ENCODE measurements around the gene USP8.

The USP8 gene

DNA sequence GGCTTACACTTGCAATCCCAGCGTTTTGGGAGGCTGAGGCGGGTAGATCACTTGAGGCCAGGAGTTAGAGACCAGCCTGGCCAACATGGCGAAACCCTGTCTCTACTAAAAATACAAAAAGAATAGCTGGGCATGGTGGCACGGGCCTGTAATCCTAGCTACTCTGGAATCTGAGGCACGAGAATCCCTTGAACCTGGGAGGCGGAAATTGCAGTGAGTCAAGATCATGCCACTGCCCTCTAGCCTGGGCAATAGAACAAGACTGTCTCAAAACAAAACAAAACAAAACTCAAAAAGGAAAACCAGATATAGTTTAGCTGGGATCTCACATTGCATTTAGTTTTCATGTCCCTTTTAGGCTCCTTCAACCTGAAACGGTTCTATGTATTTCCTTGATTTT lies 125.1 kb downstream of the USP8 start:
- CTCF ChIA-PET, result interaction anchor here (0.6 kb wide), 1 partner anchor 156 kb away, joined by 8 read pairs; no protein-coding TSS in a partner anchor
- TF ChIP-seq, protein P1, sequence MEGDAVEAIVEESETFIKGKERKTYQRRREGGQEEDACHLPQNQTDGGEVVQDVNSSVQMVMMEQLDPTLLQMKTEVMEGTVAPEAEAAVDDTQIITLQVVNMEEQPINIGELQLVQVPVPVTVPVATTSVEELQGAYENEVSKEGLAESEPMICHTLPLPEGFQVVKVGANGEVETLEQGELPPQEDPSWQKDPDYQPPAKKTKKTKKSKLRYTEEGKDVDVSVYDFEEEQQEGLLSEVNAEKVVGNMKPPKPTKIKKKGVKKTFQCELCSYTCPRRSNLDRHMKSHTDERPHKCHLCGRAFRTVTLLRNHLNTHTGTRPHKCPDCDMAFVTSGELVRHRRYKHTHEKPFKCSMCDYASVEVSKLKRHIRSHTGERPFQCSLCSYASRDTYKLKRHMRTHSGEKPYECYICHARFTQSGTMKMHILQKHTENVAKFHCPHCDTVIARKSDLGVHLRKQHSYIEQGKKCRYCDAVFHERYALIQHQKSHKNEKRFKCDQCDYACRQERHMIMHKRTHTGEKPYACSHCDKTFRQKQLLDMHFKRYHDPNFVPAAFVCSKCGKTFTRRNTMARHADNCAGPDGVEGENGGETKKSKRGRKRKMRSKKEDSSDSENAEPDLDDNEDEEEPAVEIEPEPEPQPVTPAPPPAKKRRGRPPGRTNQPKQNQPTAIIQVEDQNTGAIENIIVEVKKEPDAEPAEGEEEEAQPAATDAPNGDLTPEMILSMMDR (conservative IDR thresholded peaks at IDR 0.05; ENCODE audit: low read depth), result no peak
- POLR2A ChIA-PET (ENCODE audit: low non-redundant PET), result no interaction called here
- no peak for DNase-seq (ENCODE audit: low spot score)
- no peak overlapping the region for H3K27ac ChIP-seq

DNA sequence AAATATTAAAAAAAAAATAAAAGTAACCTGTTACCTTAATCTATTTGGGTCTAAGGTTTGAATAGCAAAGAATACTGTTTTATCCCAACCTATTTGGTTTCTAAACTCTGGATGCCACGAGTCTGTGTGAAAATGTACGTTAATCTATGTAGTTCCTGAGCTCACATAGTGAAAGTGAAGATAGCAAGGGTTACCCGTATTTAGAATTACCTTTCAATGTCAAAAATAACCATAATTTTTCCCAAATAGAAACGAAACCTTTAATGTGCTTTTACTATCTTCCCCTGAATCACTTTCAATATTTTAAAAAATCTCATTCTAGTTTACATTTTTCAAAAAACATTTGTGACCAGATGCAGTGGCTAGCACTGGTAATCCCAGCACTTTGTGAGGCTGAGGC lies 128.0 kb downstream of the USP8 start:
- DNase-seq (ENCODE audit: low spot score), result no peak
- POLR2A ChIA-PET (ENCODE audit: low non-redundant PET), result no interaction called here
- CTCF ChIA-PET, result interaction anchor here (0.7 kb wide), 1 partner anchor 96 kb away, joined by 7 read pairs; no protein-coding TSS in a partner anchor
- no peak overlapping the region for H3K27ac ChIP-seq
- TF ChIP-seq, protein P1 (conservative IDR thresholded peaks at IDR 0.05; ENCODE audit: low read depth), result no peak

- TF ChIP-seq, protein P1 (conservative IDR thresholded peaks at IDR 0.05; ENCODE audit: low read depth), result no peak
- no peak for DNase-seq (ENCODE audit: low spot score)
- CTCF ChIA-PET, result no interaction called here
- POLR2A ChIA-PET (ENCODE audit: low non-redundant PET), result no interaction called here
- H3K27ac ChIP-seq, result no peak overlapping the region
Measured at GRCh38 chr15:50556642-50557371, 132.6 kb downstream of the USP8 start.

- TF ChIP-seq, protein P1 (conservative IDR thresholded peaks at IDR 0.05; ENCODE audit: low read depth), result no peak
- ChIA-PET POLR2A (ENCODE audit: low non-redundant PET) (no interaction called here), CTCF (no interaction called here)
- no peak overlapping the region for H3K27ac ChIP-seq
- DNase-seq (ENCODE audit: low spot score), result no peak
Measured at GRCh38 chr15:50558012-50558411, 133.8 kb downstream of the USP8 start.

GRCh38 chr15:50562735-50563640 lies 138.8 kb downstream of the USP8 start:
- TF ChIP-seq, protein P1 (conservative IDR thresholded peaks at IDR 0.05; ENCODE audit: low read depth), result no peak
- DNase-seq (ENCODE audit: low spot score), result no peak
- no peak overlapping the region for H3K27ac ChIP-seq
- CTCF ChIA-PET, result no interaction called here
- POLR2A ChIA-PET (ENCODE audit: low non-redundant PET), result no interaction called here

DNA sequence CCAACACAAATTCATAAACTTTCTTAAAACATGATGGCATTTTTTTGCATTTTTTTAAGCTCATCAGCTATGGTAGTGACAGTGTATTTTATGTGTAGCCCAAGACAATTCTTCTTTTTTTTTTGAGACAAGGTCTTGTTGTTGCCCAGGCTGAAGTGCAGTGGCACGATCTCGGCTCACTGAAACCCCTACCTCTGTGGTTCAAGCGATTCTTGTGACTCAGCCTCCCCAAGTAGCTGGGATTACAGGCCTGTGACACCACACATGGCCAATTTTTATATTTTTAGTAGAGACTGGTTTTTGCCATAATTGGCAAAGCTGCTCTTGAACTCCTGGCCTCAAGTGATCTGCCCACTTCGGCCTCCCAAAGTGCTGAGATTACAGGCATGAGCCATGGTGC lies 139.6 kb downstream of the USP8 start:
- DNase-seq (ENCODE audit: low spot score), result no peak
- no peak overlapping the region for H3K27ac ChIP-seq
- TF ChIP-seq, protein P1 (conservative IDR thresholded peaks at IDR 0.05; ENCODE audit: low read depth), result no peak
- POLR2A ChIA-PET (ENCODE audit: low non-redundant PET), result no interaction called here
- CTCF ChIA-PET, result no interaction called here

All from RWPE1 (cell line).